ENCODE data around the gene GRAP2. TPM values are rescaled to one million over a fixed set of nuclear protein-coding genes. Genes with fewer than 3 reads are reported as not detected.
A peak's percentile ranks its signal among the peaks of the same experiment; 100 is the strongest.

GRAP2 gene
- total and polyA plus RNA-seq, 4 donors: 1.9 to 6.9 (median 4.2) TPM

DNA sequence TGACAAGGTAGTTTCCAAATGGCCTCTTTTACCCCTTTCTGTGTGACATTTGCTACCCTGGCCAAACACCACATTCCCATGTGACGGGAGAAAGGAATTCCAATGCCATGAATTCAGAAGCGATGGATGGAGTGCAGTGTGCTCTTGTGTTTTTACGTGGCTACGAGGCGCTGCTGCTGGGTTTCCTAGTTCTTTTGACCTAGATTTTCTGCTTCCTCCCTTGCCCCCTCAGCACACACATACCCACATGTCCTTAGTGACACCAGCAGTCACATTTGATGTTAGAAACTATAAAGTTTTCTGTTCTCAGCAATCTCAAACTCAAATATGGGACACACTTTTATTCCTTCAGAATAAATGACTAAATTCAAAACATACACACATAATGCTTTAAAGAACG is 51.5 kb downstream of the GRAP2 start:
- 85 to 92% methylated on average over 6 of the region's 6 CpGs for WGBS, 2 donors
- H3K9me3 ChIP-seq (ENCODE audit: control insufficient read depth in 4 of 4, insufficient read depth in 3 of 4, low read length in 3 of 4): no peaks in the 10 kb centered on the region
- H3K4me3 ChIP-seq: no peak overlapping the region
- peaks cover 0 to 16% (median 0%) of the 10 kb centered on the region in 3 donors for H3K27me3 ChIP-seq (ENCODE audit: control insufficient read depth in 3 of 3, insufficient read depth in 3 of 3, low read length in 2 of 3)
- ATAC-seq (ENCODE audit: insufficient read depth, low FRiP score): no peak
- no peak overlapping the region for H3K27ac ChIP-seq (ENCODE audit: low read depth in 1 of 2, low read length in 1 of 2)
- H3K36me3 ChIP-seq (ENCODE audit: control insufficient read depth in 4 of 4, insufficient read depth in 4 of 4, low read length in 4 of 4): no peaks in the 10 kb centered on the region
- peaks cover 0 to 16% (median 0%) of the 10 kb centered on the region in 5 donors for H3K4me1 ChIP-seq (ENCODE audit: control insufficient read depth in 5 of 5, insufficient read depth in 5 of 5, low read length in 5 of 5)
- no peak overlapping the region for H3K9ac ChIP-seq (ENCODE audit: insufficient read depth in 1 of 2, low read length in 2 of 2)
- TF ChIP-seq, protein P1, sequence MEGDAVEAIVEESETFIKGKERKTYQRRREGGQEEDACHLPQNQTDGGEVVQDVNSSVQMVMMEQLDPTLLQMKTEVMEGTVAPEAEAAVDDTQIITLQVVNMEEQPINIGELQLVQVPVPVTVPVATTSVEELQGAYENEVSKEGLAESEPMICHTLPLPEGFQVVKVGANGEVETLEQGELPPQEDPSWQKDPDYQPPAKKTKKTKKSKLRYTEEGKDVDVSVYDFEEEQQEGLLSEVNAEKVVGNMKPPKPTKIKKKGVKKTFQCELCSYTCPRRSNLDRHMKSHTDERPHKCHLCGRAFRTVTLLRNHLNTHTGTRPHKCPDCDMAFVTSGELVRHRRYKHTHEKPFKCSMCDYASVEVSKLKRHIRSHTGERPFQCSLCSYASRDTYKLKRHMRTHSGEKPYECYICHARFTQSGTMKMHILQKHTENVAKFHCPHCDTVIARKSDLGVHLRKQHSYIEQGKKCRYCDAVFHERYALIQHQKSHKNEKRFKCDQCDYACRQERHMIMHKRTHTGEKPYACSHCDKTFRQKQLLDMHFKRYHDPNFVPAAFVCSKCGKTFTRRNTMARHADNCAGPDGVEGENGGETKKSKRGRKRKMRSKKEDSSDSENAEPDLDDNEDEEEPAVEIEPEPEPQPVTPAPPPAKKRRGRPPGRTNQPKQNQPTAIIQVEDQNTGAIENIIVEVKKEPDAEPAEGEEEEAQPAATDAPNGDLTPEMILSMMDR (IDR thresholded peaks at IDR 0.05; ENCODE audit: control extremely low read depth, extremely low read depth): no peak
- DNase-seq: no peak

GRCh38 chr22:39953101-39953500 is 52.2 kb downstream of the GRAP2 start:
- H3K27ac ChIP-seq (ENCODE audit: low read depth in 1 of 2, low read length in 1 of 2): no peak overlapping the region
- no peaks in the 10 kb centered on the region for H3K36me3 ChIP-seq (ENCODE audit: control insufficient read depth in 4 of 4, insufficient read depth in 4 of 4, low read length in 4 of 4)
- H3K27me3 ChIP-seq (ENCODE audit: control insufficient read depth in 3 of 3, insufficient read depth in 3 of 3, low read length in 2 of 3): peaks cover 0 to 16% (median under 1%) of the 10 kb centered on the region in 3 donors
- no peak for ATAC-seq (ENCODE audit: insufficient read depth, low FRiP score)
- DNase-seq: no peak
- no peak overlapping the region for H3K9ac ChIP-seq (ENCODE audit: insufficient read depth in 1 of 2, low read length in 2 of 2)
- WGBS, 2 donors: 99 to 100% methylated on average over 2 of the region's 2 CpGs
- H3K4me3 ChIP-seq: no peak overlapping the region
- TF ChIP-seq, protein P1 (IDR thresholded peaks at IDR 0.05; ENCODE audit: control extremely low read depth, extremely low read depth): no peak
- peaks cover 0 to 16% (median 0%) of the 10 kb centered on the region in 5 donors for H3K4me1 ChIP-seq (ENCODE audit: control insufficient read depth in 5 of 5, insufficient read depth in 5 of 5, low read length in 5 of 5)
- H3K9me3 ChIP-seq (ENCODE audit: control insufficient read depth in 4 of 4, insufficient read depth in 3 of 4, low read length in 3 of 4): no peaks in the 10 kb centered on the region

DNA sequence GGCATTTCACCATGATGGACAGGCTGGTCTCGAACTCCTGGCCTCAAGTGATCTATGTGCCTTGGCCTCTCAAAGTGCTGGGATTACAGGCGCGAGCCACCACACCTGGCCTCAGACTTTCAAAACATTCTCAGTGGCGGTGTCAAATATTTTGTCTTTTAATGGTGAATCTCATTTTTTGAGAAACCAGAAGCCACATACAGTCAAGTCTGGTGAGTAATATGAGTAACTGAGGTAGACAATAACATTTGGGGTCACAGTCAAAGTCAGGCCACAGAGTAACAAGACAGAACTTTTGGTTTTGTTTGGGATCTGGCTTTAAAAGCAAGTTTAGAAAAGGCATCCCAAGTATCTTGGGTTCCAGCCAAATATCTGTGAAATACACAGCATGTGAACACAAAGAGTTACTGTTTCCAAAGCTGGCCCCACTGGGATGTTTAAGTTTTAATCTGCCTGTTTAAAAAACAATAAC is 53.7 kb downstream of the GRAP2 start:
- peaks cover 0 to 11% (median 4%) of the 10 kb centered on the region in 3 donors for H3K27me3 ChIP-seq (ENCODE audit: control insufficient read depth in 3 of 3, insufficient read depth in 3 of 3, low read length in 2 of 3)
- H3K4me3 ChIP-seq: no peak overlapping the region
- peaks cover 0 to 16% (median 0%) of the 10 kb centered on the region in 5 donors for H3K4me1 ChIP-seq (ENCODE audit: control insufficient read depth in 5 of 5, insufficient read depth in 5 of 5, low read length in 5 of 5)
- 93 to 95% methylated on average over 4 of the region's 4 CpGs for WGBS, 2 donors
- peak; percentile 32 to 90 (median 87) for DNase-seq
- TF ChIP-seq, protein P1 (IDR thresholded peaks at IDR 0.05; ENCODE audit: control extremely low read depth, extremely low read depth): no peak
- no peaks in the 10 kb centered on the region for H3K36me3 ChIP-seq (ENCODE audit: control insufficient read depth in 4 of 4, insufficient read depth in 4 of 4, low read length in 4 of 4)
- no peak overlapping the region for H3K27ac ChIP-seq (ENCODE audit: low read depth in 1 of 2, low read length in 1 of 2)
- no peak overlapping the region for H3K9ac ChIP-seq (ENCODE audit: insufficient read depth in 1 of 2, low read length in 2 of 2)
- H3K9me3 ChIP-seq (ENCODE audit: control insufficient read depth in 4 of 4, insufficient read depth in 3 of 4, low read length in 3 of 4): no peaks in the 10 kb centered on the region
- no peak for ATAC-seq (ENCODE audit: insufficient read depth, low FRiP score)

DNA sequence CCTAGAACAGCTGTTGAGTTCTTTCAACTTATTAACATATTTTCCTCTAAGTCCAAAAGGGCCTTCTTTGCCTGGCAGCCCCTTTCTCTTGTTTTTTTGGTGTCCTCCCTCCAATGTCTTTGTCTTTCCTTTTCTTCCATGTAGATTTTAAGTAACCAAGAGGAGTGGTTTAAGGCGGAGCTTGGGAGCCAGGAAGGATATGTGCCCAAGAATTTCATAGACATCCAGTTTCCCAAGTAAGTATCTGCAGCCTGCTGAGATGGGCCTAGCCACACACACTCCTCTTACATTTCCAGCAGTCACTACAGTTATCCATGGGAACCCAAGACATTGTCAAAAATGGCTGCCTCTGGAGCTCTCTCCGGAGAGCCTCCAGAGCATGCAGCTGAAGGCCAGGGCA is 54.8 kb downstream of the GRAP2 start:
- no peaks in the 10 kb centered on the region for H3K9me3 ChIP-seq (ENCODE audit: control insufficient read depth in 4 of 4, insufficient read depth in 3 of 4, low read length in 3 of 4)
- 95 to 97% methylated on average over 2 of the region's 2 CpGs for WGBS, 2 donors
- peaks cover 0 to 16% (median 0%) of the 10 kb centered on the region in 5 donors for H3K4me1 ChIP-seq (ENCODE audit: control insufficient read depth in 5 of 5, insufficient read depth in 5 of 5, low read length in 5 of 5)
- no peak for DNase-seq
- H3K4me3 ChIP-seq: no peak overlapping the region
- H3K9ac ChIP-seq (ENCODE audit: insufficient read depth in 1 of 2, low read length in 2 of 2): no peak overlapping the region
- no peak overlapping the region for H3K27ac ChIP-seq (ENCODE audit: low read depth in 1 of 2, low read length in 1 of 2)
- peaks cover 0 to 5% (median 4%) of the 10 kb centered on the region in 3 donors for H3K27me3 ChIP-seq (ENCODE audit: control insufficient read depth in 3 of 3, insufficient read depth in 3 of 3, low read length in 2 of 3)
- ATAC-seq (ENCODE audit: insufficient read depth, low FRiP score): no peak
- TF ChIP-seq, protein P1 (IDR thresholded peaks at IDR 0.05; ENCODE audit: control extremely low read depth, extremely low read depth): no peak
- no peaks in the 10 kb centered on the region for H3K36me3 ChIP-seq (ENCODE audit: control insufficient read depth in 4 of 4, insufficient read depth in 4 of 4, low read length in 4 of 4)

All from lung (tissue), 12 donors.